Dermis blood vessel endothelial cell (primary cell): ENCODE measurements around the gene ATE1. TPM values are rescaled to one million over a fixed set of nuclear protein-coding genes. Genes with fewer than 3 reads are reported as not detected.
A peak's percentile ranks its signal among the peaks of the same experiment; 100 is the strongest.
"Not testable (repeated sequence)": the region's sequence is repeated elsewhere in the genome, so short reads cannot be mapped to it uniquely, and the experiment has no call there.

Source experiments
- DNase-seq: peaks from one replicate; pipeline ENCODE4 v3.0.0; 2010
- total RNA-seq: library from RNA; depleted of rRNA; stranded (reverse); fragments of >200 nt; gene quantifications from 2 replicates; pipeline ENCODE4 v1.2.3, GENCODE V29; 2014

Gene ATE1
- total RNA-seq, 1 donor from 2014 or later, result 48.7 TPM

DNA sequence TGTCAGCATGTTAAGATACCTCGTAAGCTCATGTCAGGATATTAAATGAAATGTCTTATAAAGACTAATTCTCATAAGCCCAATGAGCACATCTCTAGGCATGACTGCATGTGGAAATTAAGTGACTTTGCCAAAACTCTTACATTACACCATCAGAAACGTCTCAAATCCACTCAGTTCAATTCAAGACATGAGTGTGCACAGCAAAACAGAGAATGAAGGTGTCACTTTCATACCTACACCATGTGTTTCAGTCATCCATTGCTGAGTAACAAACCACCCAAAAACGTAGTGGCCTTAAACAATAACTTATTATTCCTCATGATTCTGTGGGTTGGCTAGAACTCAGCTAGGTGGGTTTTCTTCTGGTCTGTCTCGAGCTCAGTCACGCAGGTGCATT lies 99.8 kb downstream of the ATE1 start:
- no peak for DNase-seq

DNA sequence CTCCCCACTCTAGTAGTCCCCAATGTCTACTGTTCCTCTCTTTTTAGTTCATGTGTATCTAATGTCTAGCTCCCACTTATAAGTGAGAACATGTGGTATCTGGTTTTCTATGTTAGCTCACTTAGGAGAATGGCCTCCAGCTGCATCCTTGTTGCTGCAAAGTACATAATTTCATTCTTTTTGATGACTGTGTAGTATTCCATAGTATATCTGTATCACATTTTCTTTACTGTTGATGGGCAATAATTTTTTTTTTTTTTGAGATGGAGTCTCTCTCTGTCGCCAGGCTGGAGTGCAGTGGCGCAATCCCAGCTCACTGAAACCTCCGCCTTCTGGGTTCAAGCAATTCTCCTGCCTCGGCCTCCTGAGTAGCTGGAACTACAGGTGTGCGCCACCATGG lies 101.1 kb downstream of the ATE1 start:
- not testable (repeated sequence) for DNase-seq

DNA sequence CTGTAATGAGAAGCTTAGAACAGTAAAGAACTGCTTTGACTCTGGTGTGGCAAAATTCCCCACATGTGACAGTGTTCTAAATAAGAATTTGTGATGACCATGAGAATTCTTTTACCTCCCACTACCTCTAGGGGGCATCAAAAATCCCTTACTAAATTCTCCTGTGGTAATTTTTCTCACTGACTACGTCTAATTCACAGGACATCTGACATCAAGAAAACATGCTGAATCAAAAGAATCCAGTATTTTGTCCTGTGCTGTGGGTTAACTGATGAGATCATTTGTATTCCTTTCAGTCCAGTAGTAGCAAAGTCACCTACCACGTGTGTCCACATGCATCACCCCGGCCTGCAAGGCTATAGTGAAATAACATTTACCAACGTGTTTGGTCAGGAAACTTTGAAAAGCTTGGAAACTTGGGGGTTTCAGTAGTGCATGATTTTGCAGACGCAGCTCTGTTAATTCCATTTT lies 103.8 kb downstream of the ATE1 start:
- peak; percentile 66 for DNase-seq

DNA sequence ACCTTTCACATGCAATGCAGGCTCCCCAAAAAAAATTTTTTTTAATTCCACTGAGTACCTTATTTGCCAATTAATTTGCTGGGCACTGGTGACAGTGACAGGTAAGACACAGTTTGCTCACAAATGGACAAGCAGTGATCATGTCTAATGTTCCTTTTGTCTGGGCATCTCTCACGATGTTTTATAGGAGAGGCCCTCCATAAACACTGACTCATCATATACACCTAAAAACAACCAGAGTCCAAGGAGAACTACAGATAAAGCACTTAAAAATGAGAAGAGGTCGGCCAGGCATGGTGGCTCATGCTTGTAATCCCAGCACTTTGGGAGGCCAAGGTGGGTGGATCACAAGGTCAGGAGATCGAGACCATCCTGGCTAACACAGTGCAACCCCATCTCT lies 105.1 kb downstream of the ATE1 start:
- no peak for DNase-seq

DNA sequence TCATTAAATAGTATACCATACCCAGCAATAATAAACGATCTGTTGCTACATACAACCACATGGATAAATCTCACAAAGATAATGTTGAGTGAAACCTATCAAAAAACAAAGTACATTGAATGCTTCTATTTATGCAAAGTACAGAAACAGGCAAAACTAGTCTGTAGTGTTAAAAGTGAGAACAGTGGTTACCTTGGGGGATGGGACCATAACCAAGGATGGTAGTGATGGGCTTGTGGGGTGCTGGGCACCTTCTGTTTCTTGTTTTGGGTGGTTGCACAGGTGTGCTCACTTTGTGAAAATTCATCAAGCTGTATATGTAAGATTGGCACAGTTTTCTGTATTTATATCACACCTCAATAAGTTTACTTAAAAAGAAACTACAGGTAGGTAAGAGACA lies 105.7 kb downstream of the ATE1 start:
- DNase-seq, result no peak

DNA sequence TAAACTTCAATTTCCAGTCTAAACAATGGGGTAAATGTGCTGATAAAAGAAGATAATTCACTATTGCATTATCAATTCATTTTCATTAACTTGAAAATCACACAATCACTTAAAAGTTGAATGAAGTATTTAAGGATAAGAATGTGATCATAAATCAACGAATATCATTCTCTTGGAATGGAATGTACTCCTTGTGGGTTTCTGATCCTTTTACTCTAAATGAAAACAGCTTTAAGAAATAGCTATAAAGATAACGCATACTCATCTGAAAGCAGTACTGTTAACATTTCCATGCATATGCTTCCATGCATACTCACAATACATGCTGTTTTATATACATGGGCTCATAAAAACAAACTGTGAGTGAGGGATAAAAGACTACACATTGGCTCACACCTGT lies 108.8 kb downstream of the ATE1 start:
- DNase-seq, result no peak

DNA sequence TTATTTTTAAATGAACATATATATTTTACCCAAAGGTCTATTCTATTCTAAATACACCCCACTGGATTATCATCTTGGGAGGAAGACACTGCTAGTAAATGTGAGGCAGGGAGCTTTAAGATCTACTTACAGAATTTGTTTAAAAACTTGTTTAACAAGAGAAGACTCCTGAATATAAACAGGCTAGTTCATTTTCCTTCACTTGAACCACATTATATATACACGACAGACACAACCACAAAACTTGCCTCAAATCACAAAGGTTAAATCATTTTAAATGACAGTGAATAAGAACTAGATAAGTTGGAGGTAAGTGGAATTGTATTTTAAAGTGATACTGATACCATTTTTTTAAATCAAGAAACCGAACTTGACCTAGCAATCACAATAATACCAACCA lies 109.2 kb downstream of the ATE1 start:
- DNase-seq, result no peak

DNA sequence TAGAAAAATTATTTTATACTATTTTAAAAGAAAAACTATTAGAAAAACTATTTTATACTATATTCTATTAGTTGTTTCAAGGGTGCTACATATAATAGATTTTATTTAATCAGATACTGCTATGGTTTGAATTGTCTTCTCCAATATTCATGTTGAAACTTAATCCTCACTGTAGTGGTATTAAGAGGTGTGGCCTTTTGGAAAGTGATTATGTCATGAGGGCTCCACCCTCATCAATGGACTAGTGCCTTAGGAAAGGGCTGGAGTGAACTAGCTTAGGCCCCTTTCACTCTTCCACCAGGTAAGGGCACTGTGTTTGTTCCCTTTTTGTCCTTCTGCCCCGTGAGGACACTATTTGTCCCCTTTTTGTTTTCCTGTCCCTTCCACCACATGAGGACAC lies 111.6 kb downstream of the ATE1 start:
- no peak for DNase-seq

DNA sequence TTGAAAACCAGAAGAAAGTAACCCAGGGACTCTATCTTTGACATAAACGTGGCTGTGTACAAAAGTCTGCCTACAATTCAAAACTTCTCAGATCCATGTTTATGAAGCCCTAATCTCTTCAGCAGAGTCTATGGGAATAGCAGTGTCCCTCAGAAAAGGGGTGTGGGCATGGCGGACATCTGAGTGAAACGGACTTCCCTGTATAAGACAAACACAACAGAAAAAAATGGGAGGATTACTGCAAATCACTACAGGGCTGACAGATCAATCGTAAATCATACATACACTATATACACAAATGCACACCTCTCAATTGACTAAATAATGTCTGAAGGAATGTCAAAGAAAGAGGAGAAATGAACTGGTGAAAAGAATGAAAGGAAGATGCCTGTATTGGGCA lies 114.0 kb downstream of the ATE1 start:
- DNase-seq, result no peak

DNA sequence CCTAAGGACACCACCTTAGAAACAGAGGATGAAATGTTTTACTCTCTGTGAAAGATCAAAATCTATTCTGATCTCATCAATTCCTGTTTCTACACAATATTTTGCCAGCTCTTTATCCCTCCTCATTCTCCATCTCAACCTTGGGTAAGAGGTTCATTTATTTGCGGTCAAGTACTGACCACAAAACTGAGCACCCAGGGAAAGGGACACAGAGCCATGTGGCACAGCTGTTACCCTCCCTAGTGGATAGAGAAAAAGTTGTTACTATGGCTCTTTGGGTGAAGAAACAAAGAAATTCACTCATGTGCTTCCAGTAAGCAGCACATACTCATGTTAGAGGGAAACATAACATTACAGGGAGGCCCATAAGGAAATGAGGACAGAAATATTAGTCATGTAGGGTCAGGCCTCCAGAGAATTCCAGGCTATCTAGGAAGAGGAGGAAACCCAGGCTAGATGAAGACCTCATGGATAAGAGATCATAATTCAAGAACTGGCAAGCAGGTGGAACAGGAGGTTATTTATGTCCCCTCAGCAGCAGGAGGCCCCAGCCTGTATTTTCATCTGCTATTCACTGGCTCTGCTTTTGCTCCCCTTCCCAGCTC lies 114.5 kb downstream of the ATE1 start:
- DNase-seq, result peak; percentile 80

DNA sequence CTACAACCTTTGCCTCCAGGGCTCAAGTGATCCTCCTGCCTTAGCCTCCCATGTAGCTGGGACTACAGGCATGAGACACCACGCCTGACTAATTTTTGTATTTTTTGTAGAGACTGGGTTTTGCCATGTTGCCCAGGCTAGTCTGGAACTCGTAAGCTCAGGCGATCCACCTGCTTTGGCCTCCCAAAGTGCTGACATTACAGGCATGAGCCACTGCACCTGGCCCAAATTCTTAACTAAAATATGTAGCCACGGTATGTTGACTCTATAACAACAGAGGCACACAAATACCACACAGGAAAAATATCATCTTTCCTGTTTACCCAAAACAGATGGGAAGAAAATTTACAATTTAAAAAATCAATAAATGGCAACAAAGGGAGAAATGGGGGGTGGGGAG lies 115.8 kb downstream of the ATE1 start:
- no peak for DNase-seq

DNA sequence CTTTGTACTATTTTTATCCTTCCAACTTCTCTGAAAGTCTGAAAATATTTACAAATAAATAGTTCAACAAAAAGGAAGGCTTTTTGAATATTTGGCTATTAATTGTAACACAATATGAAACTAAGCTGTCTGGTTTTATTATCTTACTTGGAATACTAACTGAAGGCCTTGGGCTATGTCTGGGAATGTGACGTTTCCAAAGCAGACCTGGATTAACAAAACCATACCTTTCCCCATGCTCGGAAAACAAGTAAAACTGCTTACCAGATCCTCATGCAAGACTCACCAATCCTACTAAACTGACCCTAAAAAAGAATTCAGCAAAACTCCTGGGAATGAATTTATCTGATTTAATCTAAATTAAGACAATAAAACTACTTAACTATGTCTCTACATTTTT lies 116.4 kb downstream of the ATE1 start:
- DNase-seq, result no peak

DNA sequence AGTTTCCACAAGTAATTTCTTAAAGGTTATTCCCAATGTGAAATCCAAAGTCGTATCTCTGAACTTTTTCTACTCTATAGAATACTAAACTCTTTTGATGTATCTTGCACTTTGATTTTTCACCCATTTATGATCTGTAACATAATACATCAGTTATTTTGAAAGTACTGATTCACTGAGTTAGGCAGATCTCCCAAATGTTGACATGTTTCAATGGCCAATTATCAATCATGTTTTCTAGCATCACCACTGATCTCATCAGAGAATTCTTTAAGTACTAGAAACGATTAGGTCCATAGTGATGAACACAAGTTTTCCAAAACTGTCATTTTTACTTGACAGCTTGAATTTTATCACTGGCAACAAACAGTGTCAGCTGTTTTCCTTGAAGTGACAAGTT lies 119.0 kb downstream of the ATE1 start:
- no peak for DNase-seq

DNA sequence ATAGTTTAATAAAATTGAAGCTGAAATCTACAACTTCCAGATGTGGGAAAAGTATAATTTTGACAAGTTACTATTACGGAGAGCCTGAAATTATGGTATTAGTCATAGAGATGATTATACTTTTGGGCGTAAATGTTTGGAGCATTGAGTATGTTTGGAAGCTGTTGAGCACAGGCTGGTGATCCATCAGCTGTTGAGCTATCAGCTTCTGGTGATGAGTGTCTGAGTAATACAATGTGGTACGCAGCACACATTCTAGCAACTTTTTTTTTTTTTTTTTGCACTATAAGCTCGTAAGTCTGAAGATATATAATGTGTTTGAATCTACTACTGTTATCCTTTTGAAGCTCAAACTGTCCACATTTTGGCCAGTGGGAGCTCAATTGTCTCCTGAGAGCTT lies 123.4 kb downstream of the ATE1 start:
- DNase-seq, result no peak

DNA sequence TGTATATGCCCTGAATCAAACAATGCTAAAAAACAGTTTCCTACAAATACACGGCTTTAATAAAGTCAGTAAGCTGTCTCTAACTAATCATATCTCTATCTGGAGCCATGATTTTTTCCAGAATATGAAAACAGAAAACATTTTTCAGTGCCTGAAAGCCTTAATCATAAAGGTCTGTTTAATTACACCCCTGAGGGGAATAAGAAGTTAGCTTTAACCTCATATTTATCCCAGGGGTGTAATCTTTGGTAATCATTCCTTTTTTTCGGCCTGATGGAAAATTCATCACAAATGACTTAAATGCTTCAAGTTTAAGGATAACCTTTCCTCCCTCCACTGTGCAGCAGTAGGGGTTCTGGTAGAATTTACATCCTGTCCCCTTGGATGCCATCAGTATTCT lies 124.2 kb downstream of the ATE1 start:
- no peak for DNase-seq

DNA sequence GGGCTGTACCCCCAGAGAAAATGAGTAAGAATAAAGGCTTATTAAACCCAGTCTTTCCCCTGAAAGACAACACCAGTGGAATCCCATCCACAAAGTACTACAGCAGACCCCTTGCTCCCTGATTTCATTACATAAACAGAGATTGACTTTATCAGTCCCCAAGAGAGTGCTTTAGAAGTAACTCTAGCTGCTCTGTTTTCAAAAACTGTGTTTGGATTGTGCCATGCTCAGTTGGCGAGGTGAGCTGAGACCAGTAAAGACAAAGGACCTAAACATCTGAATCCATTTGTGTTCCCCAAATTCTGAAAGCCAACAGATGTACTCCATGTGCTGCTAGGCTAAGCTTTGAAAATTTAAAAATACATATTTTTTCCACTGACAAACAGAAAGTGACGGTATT lies 127.0 kb downstream of the ATE1 start:
- DNase-seq, result no peak

DNA sequence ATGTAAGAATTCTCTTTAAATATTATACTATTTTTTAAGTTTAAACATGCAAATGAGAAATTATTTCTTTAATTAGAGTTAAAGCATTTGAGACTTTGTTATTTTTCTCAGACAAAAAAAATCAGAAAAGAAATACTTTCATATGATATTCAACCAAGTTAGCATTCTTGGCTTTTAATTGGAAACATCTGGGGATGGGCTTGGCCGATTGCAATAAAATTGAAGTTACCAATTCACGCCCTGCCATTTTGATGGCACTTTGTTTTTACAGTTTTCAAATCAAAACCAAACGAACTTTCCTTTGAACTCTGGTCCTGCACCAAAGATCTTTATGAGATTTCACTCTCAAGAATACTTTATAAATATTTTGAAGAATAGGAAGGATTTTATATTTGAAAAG lies 127.7 kb downstream of the ATE1 start:
- DNase-seq, result no peak

DNA sequence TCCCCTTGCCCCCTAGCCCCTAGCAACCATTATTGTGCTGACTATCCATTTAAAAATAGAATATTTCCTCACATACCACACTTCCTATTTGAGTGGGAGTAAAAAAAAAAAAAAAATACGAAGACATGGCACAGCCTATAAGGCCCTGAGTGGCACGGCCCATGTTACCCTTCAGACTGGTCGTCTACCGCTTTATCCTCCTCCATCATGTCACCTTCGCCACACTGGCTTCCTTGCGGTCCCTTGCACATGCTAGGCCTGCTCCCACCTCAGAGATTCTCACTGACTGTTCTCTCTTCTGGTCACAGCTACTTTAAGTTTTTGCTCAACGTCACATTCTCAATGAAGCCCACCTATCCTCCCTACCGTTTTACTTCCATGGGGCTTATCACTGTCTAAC lies 130.3 kb downstream of the ATE1 start:
- no peak for DNase-seq

DNA sequence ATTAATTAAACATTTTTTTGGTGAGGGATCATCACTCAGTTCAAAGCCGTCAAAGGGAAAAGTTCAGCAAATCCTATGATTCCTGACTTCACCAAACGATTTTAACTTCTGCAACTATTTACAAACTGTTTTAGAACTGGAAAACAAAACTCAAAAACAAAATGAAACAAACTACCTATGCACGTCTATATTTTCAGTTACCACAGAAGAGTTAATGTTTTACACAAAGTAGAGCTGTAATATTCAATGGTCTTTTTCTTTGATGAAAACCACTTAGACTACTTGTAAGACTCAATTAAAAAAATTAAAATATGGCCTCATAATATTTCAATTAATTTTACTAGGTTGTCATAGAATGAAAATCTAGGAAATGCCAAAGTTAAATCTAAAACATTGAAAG lies 131.5 kb downstream of the ATE1 start:
- DNase-seq, result no peak

DNA sequence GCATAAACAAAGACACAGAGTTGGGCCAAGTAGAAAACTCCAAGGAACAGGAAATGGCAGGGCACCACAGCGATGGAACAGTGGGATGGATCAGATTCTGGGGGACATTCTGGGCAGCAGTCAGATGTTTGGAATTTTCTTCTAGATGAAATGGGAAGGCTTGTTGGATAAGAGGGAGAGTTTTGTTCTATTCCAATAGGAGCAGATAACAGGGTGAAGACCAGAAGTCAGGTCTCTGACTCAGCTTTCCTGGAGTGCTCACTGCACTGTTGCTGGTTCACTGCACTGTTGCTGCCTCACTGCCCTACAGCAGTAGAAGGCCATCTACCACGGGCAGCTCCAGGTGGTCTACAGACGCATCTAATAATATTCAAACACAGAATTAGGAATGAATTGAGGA lies 135.6 kb downstream of the ATE1 start:
- DNase-seq, result peak; percentile 87

DNA sequence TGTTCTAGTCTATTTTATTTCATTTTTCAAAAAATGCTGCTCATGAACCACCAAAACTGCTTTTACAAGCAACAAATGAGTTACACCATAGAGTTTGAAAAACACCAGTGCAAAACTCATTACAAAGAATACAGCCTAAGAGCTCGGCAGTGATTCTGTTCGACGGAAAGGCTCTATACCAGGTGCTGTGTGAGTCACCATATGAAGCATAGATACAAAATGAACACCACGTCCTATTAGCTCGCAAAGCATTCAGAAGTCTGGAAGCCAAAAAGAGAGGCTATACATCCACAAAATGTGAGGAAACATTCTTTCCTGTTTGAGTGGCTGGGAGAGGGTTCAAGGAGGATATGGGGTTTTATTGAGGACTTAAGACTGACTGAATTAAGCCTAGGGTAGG lies 136.1 kb downstream of the ATE1 start:
- peak; percentile 91 for DNase-seq

DNA sequence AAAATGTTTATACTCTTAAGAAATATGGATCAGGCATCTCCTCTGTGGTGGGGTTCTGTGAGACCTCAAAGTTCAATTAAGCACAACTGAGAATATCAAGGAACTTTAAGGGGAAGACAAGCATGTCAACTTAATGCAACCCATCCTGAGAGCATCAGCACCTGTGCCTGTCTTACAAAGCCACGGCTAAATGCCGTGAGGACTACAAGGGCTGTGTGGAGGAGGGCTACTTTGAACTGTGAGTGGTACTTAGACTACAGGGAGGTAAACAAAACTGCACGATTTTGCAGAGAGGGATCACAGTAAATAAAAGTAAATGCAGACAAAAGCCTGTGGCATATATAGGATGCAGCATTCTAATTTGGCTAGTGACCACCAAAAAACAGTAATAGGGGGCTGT lies 139.1 kb downstream of the ATE1 start:
- DNase-seq, result no peak

DNA sequence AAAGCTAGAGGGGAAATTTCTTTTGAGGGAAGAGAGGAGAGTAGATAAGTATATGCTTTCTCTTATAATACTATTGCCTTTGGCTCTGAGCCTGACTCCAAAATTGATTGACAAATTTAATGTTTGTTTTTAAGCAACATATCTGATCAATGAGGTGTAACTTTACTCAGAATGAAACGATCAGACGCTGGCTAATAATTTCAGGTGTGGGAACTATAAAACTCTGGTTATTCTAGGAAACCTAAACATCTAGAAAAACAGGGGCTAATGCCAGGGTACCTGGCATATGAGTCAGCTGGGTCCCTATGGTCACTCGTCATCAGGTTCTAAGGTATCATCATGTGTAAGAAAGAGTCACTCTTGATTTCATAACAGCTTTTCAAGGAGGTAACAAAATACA lies 139.7 kb downstream of the ATE1 start:
- DNase-seq, result no peak

DNA sequence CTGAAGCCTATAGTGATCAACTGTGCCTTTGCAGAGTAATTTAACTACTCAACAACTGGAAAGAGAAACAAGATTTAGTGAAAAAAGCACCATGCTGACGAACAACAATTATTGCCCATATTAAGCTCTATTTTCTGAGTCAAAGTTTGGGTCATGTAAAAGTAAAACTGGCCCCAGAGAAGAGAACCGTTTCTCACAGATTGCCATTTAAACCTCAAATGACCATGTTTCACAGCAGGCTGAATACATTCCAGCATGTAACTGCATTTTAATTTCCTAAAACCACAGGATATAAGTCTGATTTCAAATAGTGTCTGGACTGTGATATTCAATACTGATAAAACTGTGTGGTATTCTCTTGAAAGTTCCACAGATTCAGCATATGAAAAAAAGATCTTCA lies 140.7 kb downstream of the ATE1 start:
- no peak for DNase-seq

DNA sequence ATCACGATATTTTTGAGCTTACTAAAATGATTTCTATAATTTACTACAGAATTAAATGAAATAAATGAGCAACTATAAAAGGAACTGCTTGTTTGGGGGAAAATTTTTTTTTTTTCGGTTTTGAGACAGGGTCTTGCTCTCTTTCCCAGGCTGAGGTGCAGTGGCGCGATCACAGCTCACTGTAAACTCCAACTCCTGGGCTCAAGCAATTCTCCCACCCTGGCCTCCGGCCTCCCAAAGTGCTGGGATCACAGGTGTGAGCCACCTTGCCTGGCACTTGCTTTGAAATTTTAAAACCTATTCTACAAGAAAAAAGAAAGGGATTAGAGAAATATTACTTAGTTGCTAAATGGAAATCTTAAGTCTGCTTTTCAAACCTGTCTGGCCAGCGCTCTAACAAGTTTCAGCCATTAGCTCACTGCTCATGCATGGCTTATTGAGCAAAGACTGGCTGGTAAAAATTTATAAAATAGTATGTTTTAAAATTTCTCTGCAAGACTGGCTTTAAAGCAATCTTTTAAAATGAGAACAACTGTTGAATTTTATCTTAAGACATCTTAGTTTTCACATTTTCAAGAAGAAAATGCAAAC lies 144.0 kb downstream of the ATE1 start:
- DNase-seq, result no peak
